Measurements from ENCODE around the gene HTT. TPM values are rescaled to one million over a fixed set of nuclear protein-coding genes. Genes with fewer than 3 reads are reported as not detected.

HTT gene
- total RNA-seq, 1 donor from 2014 or later = 50.1 TPM

GRCh38 chr4:3115637-3116270 is 41.3 kb downstream of the HTT start:
- FAIRE-seq = no peak
- DNase-seq (ENCODE audit: low spot score in 2 of 2) = no peak

GRCh38 chr4:3116955-3117354 is 42.5 kb downstream of the HTT start:
- FAIRE-seq (no peak), DNase-seq (ENCODE audit: low spot score in 2 of 2) (no peak)

GRCh38 chr4:3118312-3118711 is 43.8 kb downstream of the HTT start:
- DNase-seq (ENCODE audit: low spot score in 2 of 2) = no peak
- no peak for FAIRE-seq

- no peak for DNase-seq (ENCODE audit: low spot score in 2 of 2)
These were observed 45.0 kb downstream of the HTT start for GRCh38 chr4:3119464-3119863.

GRCh38 chr4:3121110-3121509 is 46.6 kb downstream of the HTT start:
- FAIRE-seq = no peak
- DNase-seq (ENCODE audit: low spot score in 2 of 2) = no peak

More at GRCh38 chr4:3119464-3119863, 45.0 kb downstream of the HTT start:
- FAIRE-seq = no peak

GRCh38 chr4:3121596-3121995 is 47.1 kb downstream of the HTT start:
- DNase-seq (ENCODE audit: low spot score in 2 of 2) = no peak
- no peak for FAIRE-seq

- DNase-seq (ENCODE audit: low spot score in 2 of 2) (no peak), FAIRE-seq (no peak)
These were observed 47.6 kb downstream of the HTT start for GRCh38 chr4:3122081-3122563.

GRCh38 chr4:3123181-3123671 is 48.7 kb downstream of the HTT start:
- FAIRE-seq = no peak
- no peak for DNase-seq (ENCODE audit: low spot score in 2 of 2)

GRCh38 chr4:3124070-3124767 is 49.7 kb downstream of the HTT start:
- no peak for DNase-seq (ENCODE audit: low spot score in 2 of 2)
- FAIRE-seq = no peak

GRCh38 chr4:3127112-3127511 is 52.6 kb downstream of the HTT start:
- no peak for DNase-seq (ENCODE audit: low spot score in 2 of 2)
- FAIRE-seq = no peak

- DNase-seq (ENCODE audit: low spot score in 2 of 2) (no peak), FAIRE-seq (no peak)
These were observed 53.6 kb downstream of the HTT start for GRCh38 chr4:3128058-3128457.

- FAIRE-seq (no peak), DNase-seq (ENCODE audit: low spot score in 2 of 2) (no peak)
These were observed 54.5 kb downstream of the HTT start for GRCh38 chr4:3128976-3129375.

- DNase-seq (ENCODE audit: low spot score in 2 of 2) = no peak
- no peak for FAIRE-seq
These were observed 55.7 kb downstream of the HTT start for GRCh38 chr4:3130201-3130600.

- no peak for FAIRE-seq
- no peak for DNase-seq (ENCODE audit: low spot score in 2 of 2)
These were observed 56.3 kb downstream of the HTT start for GRCh38 chr4:3130826-3131225.

GRCh38 chr4:3134201-3134600 is 59.7 kb downstream of the HTT start:
- FAIRE-seq (no peak), DNase-seq (ENCODE audit: low spot score in 2 of 2) (no peak)

- DNase-seq (ENCODE audit: low spot score in 2 of 2) = no peak
- FAIRE-seq = no peak
These were observed 60.9 kb downstream of the HTT start for GRCh38 chr4:3135155-3136011.

- FAIRE-seq = peak; percentile 74
- no peak for DNase-seq (ENCODE audit: low spot score in 2 of 2)
These were observed 62.0 kb downstream of the HTT start for GRCh38 chr4:3136454-3136853.

GRCh38 chr4:3137908-3138307 is 63.4 kb downstream of the HTT start:
- DNase-seq (ENCODE audit: low spot score in 2 of 2) (no peak), FAIRE-seq (no peak)

- DNase-seq (ENCODE audit: low spot score in 2 of 2) (peak in 1 of 2 donors; percentile 20), FAIRE-seq (no peak)
These were observed 70.9 kb downstream of the HTT start for GRCh38 chr4:3145234-3145924.

- DNase-seq (ENCODE audit: low spot score in 2 of 2) (no peak), FAIRE-seq (no peak)
These were observed 74.4 kb downstream of the HTT start for GRCh38 chr4:3148926-3149325.
